Embryonic facial prominence (tissue), 1 donor: ENCODE measurements around the gene SRBD1.

Source experiments
- DNase-seq: peaks from one replicate; pipeline ENCODE4 v3.0.0-alpha.2; 2016; ENCODE audit errors: extremely low spot score

The SRBD1 gene

GRCh38 chr2:45379399-45380087, 231.5 kb downstream of the SRBD1 start:
- DNase-seq = no peak

DNA sequence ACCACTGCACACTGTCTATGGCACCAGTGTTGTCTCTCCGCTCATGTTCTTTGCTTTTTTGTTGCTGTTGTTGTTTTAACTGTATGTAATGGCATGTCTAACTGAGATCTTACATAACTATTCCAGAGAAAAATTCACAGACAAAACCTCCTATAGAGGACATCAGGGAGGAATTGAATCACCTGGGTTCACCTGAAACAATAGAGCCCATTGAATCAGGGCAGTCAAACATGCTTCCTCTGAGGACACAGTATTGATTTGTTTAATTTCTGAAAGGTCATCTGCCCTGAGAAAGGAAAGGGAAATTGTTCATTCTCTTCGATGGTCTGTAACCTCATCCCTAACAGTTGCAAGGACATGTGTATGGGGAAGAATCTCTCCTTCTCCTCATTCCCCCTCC, 237.5 kb downstream of the SRBD1 start:
- DNase-seq = no peak

DNA sequence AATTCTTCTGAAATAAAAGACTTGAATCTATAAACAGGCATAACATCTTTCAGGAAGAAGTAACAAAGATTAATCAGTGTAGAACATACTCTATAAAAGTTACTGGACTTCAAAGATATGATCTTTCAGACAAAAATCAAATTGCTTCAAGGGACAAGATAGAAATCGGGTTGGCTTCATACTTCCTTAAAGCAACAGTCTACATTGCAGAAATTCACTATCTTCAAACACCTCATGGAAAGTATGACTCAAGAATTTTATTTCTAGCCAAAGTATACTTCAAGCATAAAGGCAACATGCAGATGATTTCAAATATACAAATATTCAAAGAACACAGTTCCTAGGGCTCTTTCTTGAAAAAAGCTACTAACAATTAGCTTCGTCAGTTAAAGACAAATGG, 240.7 kb downstream of the SRBD1 start:
- DNase-seq = no peak

DNA sequence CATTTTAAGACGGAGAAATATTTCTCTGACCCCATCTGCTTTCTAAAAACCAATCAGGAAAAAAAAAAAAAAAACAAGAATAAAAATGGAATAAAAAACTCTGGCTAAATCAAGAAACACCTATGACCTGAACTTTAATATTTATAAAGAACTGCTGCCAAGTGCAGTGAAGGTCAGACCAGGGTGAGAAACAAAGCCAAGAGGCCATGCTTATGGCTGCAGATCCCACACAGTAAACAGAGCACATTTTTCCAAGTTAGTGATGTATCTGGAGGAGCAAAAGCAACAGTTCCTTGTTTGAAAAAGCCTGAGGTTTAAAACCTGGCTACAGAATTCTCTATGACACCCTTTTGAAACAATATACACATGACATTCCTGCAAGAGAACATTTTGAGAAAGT, 242.3 kb downstream of the SRBD1 start:
- no peak for DNase-seq

GRCh38 chr2:45361666-45362065, 249.4 kb downstream of the SRBD1 start:
- DNase-seq = no peak

- no peak for DNase-seq
These were observed 256.3 kb downstream of the SRBD1 start for GRCh38 chr2:45354776-45355175.

DNA sequence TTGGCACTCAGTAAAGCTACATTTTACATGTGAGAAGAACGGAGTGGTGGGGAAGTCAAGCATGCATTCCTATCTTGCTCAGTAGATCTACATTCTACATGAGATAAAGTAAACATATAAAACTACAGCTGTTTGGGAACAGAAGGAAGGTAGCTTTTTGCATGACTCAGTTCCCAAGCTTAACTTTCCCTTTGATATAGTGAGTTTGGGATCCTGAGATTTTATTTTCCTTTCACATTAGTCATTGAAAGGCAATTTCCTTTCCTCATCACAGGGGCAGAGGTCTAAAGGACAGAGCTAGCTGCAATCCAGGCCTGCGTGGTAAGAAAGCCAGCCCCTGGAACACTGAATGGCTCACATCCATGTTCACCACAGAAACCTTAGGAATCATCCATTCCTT, 257.2 kb downstream of the SRBD1 start:
- no peak for DNase-seq

DNA sequence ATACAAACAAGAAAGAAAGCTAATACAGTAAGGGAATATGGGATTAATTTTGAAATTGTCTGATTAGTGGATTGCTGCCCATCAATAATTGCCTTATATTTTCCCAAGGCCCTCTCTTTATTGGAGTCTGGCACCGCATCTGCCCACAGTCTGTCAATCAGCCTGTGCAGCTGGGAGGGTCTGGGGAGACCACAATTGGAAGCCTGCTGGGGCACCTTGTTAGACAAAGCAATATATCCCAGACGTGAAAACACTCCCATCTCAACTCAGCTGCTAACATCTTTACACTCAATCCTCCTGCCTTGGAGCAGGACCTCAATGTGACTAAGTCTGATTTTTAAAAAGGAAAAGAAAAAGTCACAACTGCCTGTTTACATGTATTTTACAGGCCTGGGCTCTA, 258.6 kb downstream of the SRBD1 start:
- no peak for DNase-seq

- DNase-seq = no peak
These were observed 265.5 kb downstream of the SRBD1 start for GRCh38 chr2:45345331-45346234.

- DNase-seq = no peak
These were observed 266.6 kb downstream of the SRBD1 start for GRCh38 chr2:45344502-45344901.

- DNase-seq = no peak
These were observed 267.0 kb downstream of the SRBD1 start for GRCh38 chr2:45344071-45344470.

GRCh38 chr2:45343251-45344017, 267.6 kb downstream of the SRBD1 start:
- no peak for DNase-seq

- peak; percentile 14 for DNase-seq
These were observed 270.7 kb downstream of the SRBD1 start for GRCh38 chr2:45340318-45340717.

DNA sequence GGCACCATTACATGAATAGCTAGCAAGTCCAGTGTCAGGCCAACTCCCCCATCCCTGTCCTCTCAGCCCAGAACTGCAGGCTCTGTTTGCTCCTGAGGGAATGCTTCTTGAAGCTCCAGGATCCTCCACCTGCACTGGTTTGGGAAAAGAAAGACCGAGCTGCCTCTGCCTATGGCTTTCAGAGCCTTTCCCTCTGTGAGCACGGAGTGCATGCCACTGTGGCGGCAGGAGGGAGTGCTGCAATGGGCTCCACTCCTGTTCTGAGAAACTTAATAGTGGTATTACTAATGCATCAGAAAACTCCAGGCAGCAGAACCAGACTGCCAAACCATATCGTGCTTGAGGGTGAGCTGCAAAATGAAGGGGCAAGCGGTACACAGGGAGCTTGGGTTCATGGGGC, 271.8 kb downstream of the SRBD1 start:
- DNase-seq = no peak
